Activated CD8-positive, alpha-beta memory T cell treated with anti-CD3 and anti-CD28 coated beads, Interleukin-2, amount 10 ng/mL, durations not matched to agents 7 days and 5 days (primary cell): ENCODE data around the gene MYO1E. TPM values are rescaled to one million over a fixed set of nuclear protein-coding genes. Genes with fewer than 3 reads are reported as not detected.

Experiments
- ATAC-seq: fragments of 150-1000 bp; cut with Tn5 transposase; one replicate; pipeline ENCODE4 v1.10.0; 2021; ENCODE audit warnings: moderate library complexity
- CTCF ChIA-PET: fragments of 350-600 bp; sonication (Branson Sonifier 250); formaldehyde crosslinking; loops from one replicate; lab custom pipeline; 2021; ENCODE audit warnings: antibody characterized with exemption; lab: Charles Lee
- DNase-seq: peaks from one replicate; pipeline ENCODE4 v3.0.0-alpha.2; 2020
- H3K27ac Mint-ChIP-seq: one replicate; pipeline ENCODE4 v1.8.0; 2021; ENCODE audit warnings: mild to moderate bottlenecking, mixed read lengths
- H3K27me3 Mint-ChIP-seq: one replicate; pipeline ENCODE4 v1.8.0; 2021; ENCODE audit warnings: mixed read lengths
- H3K36me3 Mint-ChIP-seq: one replicate; pipeline ENCODE4 v1.8.0; 2021; ENCODE audit warnings: mild to moderate bottlenecking, mixed read lengths
- H3K4me1 Mint-ChIP-seq: one replicate; pipeline ENCODE4 v1.8.0; 2021; ENCODE audit warnings: mixed read lengths
- H3K4me3 Mint-ChIP-seq: one replicate; pipeline ENCODE4 v1.8.0; 2021; ENCODE audit warnings: mild to moderate bottlenecking, moderate library complexity, mixed read lengths
- H3K9me3 Mint-ChIP-seq: one replicate; pipeline ENCODE4 v1.8.0; 2022; ENCODE audit warnings: low read depth, mixed read lengths
- total RNA-seq, 2 experiments: library from RNA; stranded (reverse); gene quantifications; one replicate each; pipeline ENCODE4 v1.2.3, GENCODE V29; 2021

The MYO1E gene
- total RNA-seq, 2 experiments from 2014 or later, result 60.3 to 224 TPM

GRCh38 chr15:59303136-59303535 is 69.5 kb downstream of the MYO1E start:
- Mint-ChIP-seq H3K36me3 (peaks cover 9% of the 10 kb centered on the region), H3K4me1 (peaks cover 64% of the 10 kb centered on the region), H3K27me3 (no peaks in the 10 kb centered on the region), H3K27ac (no peak overlapping the region), H3K4me3 (no peak overlapping the region), H3K9me3 (no peaks in the 10 kb centered on the region)
- ATAC-seq, result no peak
- no peak for DNase-seq
- CTCF ChIA-PET, result interaction anchor here (0.5 kb wide), 1 partner anchor 50 kb away, joined by 3 read pairs; no protein-coding TSS in a partner anchor

GRCh38 chr15:59301527-59301926 is 71.1 kb downstream of the MYO1E start:
- Mint-ChIP-seq H3K27me3 (no peaks in the 10 kb centered on the region), H3K4me3 (no peak overlapping the region), H3K4me1 (peaks cover 71% of the 10 kb centered on the region), H3K27ac (no peak overlapping the region), H3K9me3 (no peaks in the 10 kb centered on the region), H3K36me3 (peaks cover 9% of the 10 kb centered on the region)
- CTCF ChIA-PET, result no interaction called here
- ATAC-seq, result no peak
- peak; percentile 18 for DNase-seq

- ATAC-seq, result peak; percentile 1
- no peak for DNase-seq
- Mint-ChIP-seq H3K4me1 (peaks cover 77% of the 10 kb centered on the region), H3K4me3 (peak overlapping the region; percentile 67), H3K9me3 (no peaks in the 10 kb centered on the region), H3K27ac (peak overlapping the region; percentile 90), H3K27me3 (no peaks in the 10 kb centered on the region), H3K36me3 (peaks cover 9% of the 10 kb centered on the region)
- CTCF ChIA-PET, result interaction anchor here (0.6 to 1.7 kb wide), 7 partner anchors 9 to 193 kb away, joined by 3 to 15 read pairs (median 4); no protein-coding TSS in a partner anchor
These were observed 72.0 kb downstream of the MYO1E start for GRCh38 chr15:59300618-59301139.

GRCh38 chr15:59299929-59300617 is 72.6 kb downstream of the MYO1E start:
- Mint-ChIP-seq H3K9me3 (no peaks in the 10 kb centered on the region), H3K4me3 (peak overlapping the region; percentile 67), H3K4me1 (peaks cover 73% of the 10 kb centered on the region), H3K27ac (peak overlapping the region; percentile 90), H3K27me3 (no peaks in the 10 kb centered on the region), H3K36me3 (peaks cover 9% of the 10 kb centered on the region)
- CTCF ChIA-PET, result interaction anchor here (0.6 to 1.7 kb wide), 10 partner anchors 10 to 229 kb away, joined by 3 to 15 read pairs (median 4); no protein-coding TSS in a partner anchor
- ATAC-seq (peak; percentile 93), DNase-seq (peak; percentile 92)

- H3K27ac Mint-ChIP-seq, result no peak overlapping the region
- DNase-seq, result no peak
- ATAC-seq, result no peak
- CTCF ChIA-PET, result interaction anchor here (1.0 to 1.6 kb wide), 4 partner anchors 10 to 230 kb away, joined by 3 to 4 read pairs (median 3); no protein-coding TSS in a partner anchor
- H3K4me3 Mint-ChIP-seq, result no peak overlapping the region
- H3K4me1 Mint-ChIP-seq, result peaks cover 65% of the 10 kb centered on the region
- H3K9me3 Mint-ChIP-seq, result no peaks in the 10 kb centered on the region
- H3K27me3 Mint-ChIP-seq, result no peaks in the 10 kb centered on the region
- H3K36me3 Mint-ChIP-seq, result peaks cover 11% of the 10 kb centered on the region
These were observed 73.8 kb downstream of the MYO1E start for GRCh38 chr15:59298854-59299250.

GRCh38 chr15:59298225-59298853 is 74.3 kb downstream of the MYO1E start:
- ATAC-seq, result peak; percentile 31
- H3K4me1 Mint-ChIP-seq, result peaks cover 61% of the 10 kb centered on the region
- H3K27ac Mint-ChIP-seq, result peak overlapping the region; percentile 42
- peaks cover 10% of the 10 kb centered on the region for H3K36me3 Mint-ChIP-seq
- DNase-seq, result peak; percentile 61
- H3K27me3 Mint-ChIP-seq, result no peaks in the 10 kb centered on the region
- CTCF ChIA-PET, result interaction anchor here (0.5 to 1.6 kb wide), 5 partner anchors 10 to 230 kb away, joined by 3 to 4 read pairs (median 3); no protein-coding TSS in a partner anchor
- no peak overlapping the region for H3K4me3 Mint-ChIP-seq
- no peaks in the 10 kb centered on the region for H3K9me3 Mint-ChIP-seq

- Mint-ChIP-seq H3K4me1 (peaks cover 46% of the 10 kb centered on the region), H3K27ac (no peak overlapping the region), H3K9me3 (no peaks in the 10 kb centered on the region), H3K27me3 (peaks cover 2% of the 10 kb centered on the region), H3K4me3 (no peak overlapping the region), H3K36me3 (peaks cover 6% of the 10 kb centered on the region)
- CTCF ChIA-PET, result no interaction called here
- DNase-seq (no peak), ATAC-seq (no peak)
These were observed 76.5 kb downstream of the MYO1E start for GRCh38 chr15:59296181-59296617.

GRCh38 chr15:59295261-59296001 is 77.2 kb downstream of the MYO1E start:
- Mint-ChIP-seq H3K27ac (no peak overlapping the region), H3K9me3 (no peaks in the 10 kb centered on the region), H3K27me3 (peaks cover 5% of the 10 kb centered on the region), H3K4me1 (peaks cover 45% of the 10 kb centered on the region), H3K4me3 (no peak overlapping the region), H3K36me3 (peaks cover 6% of the 10 kb centered on the region)
- ATAC-seq (no peak), DNase-seq (no peak)
- CTCF ChIA-PET, result no interaction called here

GRCh38 chr15:59294574-59295260 is 78.0 kb downstream of the MYO1E start:
- Mint-ChIP-seq H3K4me3 (no peak overlapping the region), H3K9me3 (no peaks in the 10 kb centered on the region), H3K4me1 (peaks cover 40% of the 10 kb centered on the region), H3K27ac (no peak overlapping the region), H3K27me3 (peaks cover 7% of the 10 kb centered on the region), H3K36me3 (peaks cover 2% of the 10 kb centered on the region)
- no peak for DNase-seq
- CTCF ChIA-PET, result no interaction called here
- ATAC-seq, result no peak

- Mint-ChIP-seq H3K27me3 (peaks cover 8% of the 10 kb centered on the region), H3K9me3 (no peaks in the 10 kb centered on the region), H3K4me1 (peaks cover 22% of the 10 kb centered on the region), H3K27ac (no peak overlapping the region), H3K36me3 (peaks cover 4% of the 10 kb centered on the region), H3K4me3 (no peak overlapping the region)
- DNase-seq, result no peak
- no peak for ATAC-seq
- CTCF ChIA-PET, result no interaction called here
These were observed 80.1 kb downstream of the MYO1E start for GRCh38 chr15:59292442-59293151.

- CTCF ChIA-PET, result interaction anchor here (1.0 kb wide), 1 partner anchor 57 kb away, joined by 3 read pairs; no protein-coding TSS in a partner anchor
These were observed 81.5 kb downstream of the MYO1E start for GRCh38 chr15:59291213-59291549.

More at GRCh38 chr15:59291213-59291549, 81.5 kb downstream of the MYO1E start:
- ATAC-seq, result no peak
- Mint-ChIP-seq H3K36me3 (peaks cover 4% of the 10 kb centered on the region), H3K9me3 (no peaks in the 10 kb centered on the region), H3K27me3 (peaks cover 8% of the 10 kb centered on the region), H3K4me3 (peak overlapping the region; percentile 39), H3K27ac (peak overlapping the region; percentile 65), H3K4me1 (peaks cover 16% of the 10 kb centered on the region)
- DNase-seq, result no peak
